Measurements from ENCODE around the gene CPNE8.
A peak's percentile ranks its signal among the peaks of the same experiment; 100 is the strongest.
"Not testable (repeated sequence)": the region's sequence is repeated elsewhere in the genome, so short reads cannot be mapped to it uniquely, and the experiment has no call there.

The CPNE8 gene

DNA sequence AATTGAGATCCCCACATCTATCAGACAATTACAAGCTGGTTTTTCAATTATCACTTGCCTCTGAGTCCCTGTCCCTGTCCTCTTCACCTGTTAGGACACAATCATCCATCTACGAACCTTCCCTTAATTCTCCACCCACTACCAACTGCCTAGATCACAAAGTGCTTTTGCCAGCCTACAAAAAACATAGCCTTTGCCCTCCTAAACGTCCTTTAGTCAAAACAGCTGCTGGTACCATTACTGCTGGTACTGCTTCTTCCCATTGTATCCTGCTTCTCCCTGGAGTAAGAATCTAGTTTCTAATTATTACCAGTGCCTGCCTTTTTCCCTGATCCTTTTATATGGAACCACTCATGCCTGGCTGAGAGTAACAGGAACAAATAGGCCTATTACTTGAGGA is 82.1 kb downstream of the CPNE8 start:
- no peak for DNase-seq

DNA sequence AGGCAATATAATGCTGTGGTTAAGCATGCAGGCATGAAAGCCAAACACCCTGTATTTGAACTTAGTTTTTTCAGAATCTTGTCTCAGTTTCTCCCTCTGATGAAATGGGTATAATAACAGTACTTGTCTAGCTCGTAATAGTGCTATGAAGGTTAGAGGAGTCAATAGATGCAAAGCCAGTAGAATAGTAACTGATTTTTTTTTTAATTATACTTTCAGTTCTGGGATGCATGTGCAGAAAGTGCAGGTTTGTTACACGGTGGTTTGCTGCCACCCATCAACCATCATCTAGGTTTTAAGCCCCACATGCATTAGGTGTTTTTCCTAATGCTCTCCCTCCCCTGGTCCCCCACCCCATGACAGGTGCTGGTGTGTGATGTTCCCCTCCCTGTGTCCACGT is 87.4 kb downstream of the CPNE8 start:
- no peak for DNase-seq

- no peak for DNase-seq
These were observed 91.5 kb downstream of the CPNE8 start for GRCh38 chr12:38813923-38814322.

- no peak for DNase-seq
These were observed 93.5 kb downstream of the CPNE8 start for GRCh38 chr12:38811814-38812356.

- peak; percentile 6 for DNase-seq
These were observed 95.6 kb downstream of the CPNE8 start for GRCh38 chr12:38809832-38810231.

GRCh38 chr12:38788106-38788505 is 117.3 kb downstream of the CPNE8 start:
- DNase-seq: no peak

DNA sequence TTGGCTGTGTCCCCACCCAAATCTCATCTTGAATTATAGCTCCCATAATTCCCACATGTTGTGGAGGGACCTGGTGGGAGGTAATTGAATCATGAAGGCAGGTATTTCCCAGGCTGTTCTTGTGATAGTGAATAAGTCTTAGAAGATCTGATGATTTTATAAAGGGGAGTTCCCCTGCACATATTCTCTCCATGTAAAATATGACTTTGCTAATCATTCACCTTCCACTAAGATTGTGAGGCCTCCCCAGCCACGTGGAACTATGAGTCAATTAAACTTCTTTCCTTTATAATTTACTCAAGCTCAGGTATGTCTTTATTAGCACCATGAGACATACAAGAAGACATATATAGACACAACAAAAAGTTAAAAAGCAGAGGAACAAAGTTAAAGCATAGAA is 120.0 kb downstream of the CPNE8 start:
- no peak for DNase-seq

DNA sequence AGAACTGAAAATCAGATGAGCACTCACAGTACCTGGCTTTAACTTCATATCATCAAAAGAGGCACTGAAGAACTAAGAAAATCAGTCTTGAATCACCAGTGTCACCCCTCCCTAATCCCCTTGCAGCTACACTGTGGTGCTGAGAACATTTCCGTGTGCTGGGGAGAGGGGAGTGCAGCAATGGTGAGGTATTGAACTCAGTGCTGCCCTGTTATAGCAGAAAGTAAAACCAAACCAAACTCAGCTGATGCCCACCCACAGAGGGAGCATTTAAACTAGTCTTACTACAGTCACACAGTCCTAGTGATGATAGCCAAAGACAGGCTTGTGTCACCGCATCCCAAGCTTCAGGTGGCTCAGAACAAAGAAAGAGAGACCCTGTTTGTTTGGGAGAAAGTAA is 122.1 kb downstream of the CPNE8 start:
- DNase-seq: no peak

DNA sequence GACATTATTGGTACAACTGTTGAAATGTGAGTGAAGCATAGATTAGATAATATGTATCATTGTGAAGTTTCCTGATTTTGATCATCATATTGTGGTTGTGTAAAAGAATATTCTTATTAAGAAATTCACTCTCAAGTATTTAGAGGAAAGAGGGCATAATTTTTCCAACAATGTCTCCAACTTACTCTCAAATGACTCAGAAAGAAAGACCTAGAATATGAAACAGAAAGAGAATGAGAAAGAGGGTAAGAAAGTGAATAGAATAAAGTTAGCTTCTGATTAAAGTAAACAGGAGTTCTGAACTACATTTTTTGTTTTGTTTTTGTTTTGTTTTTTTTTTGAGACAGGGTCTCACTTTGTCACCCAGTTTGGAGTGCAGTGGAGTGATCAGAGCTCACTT is 123.0 kb downstream of the CPNE8 start:
- DNase-seq: no peak

DNA sequence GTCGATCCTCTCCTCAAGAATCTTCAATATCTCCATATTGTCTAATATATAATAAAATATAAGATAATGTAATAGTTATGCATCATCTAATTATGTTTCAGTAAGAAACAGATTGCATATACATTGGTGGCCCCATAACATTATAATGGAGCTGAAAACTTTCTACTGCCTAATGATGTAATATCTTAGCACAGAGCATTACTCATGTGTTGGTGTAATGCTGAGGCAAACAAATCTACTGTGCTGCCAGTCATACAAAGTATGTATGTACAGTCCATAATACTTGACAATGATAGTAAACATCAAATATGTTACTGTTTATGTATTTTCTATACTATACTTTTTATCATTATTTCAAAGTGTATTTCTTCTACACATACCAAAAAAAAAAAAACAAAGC is 128.7 kb downstream of the CPNE8 start:
- DNase-seq: no peak

- peak; percentile 39 for DNase-seq
These were observed 129.9 kb downstream of the CPNE8 start for GRCh38 chr12:38775457-38775856.

GRCh38 chr12:38772437-38772836 is 133.0 kb downstream of the CPNE8 start:
- no peak for DNase-seq

DNA sequence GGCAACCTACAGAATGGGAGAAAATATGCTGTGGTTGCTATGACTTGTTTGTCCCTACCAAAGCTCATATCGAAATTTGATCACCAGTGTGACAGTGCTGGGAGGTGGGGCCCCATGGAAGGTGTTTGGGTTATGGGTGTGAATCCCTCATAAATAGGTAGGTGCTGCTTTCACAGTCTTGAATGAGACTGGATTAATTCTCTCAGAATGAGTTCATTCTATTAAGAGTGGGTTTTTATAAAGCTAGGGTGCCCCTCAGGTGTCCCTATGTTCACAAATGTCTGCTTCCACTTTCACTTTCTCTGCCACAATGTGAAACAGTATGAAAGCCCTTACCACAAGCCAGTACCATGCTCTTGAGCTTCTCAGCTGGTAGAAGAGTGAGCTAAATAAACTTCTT is 133.5 kb downstream of the CPNE8 start:
- peak; percentile 55 for DNase-seq

GRCh38 chr12:38761636-38762342 is 143.6 kb downstream of the CPNE8 start:
- DNase-seq: no peak

- no peak for DNase-seq
These were observed 144.3 kb downstream of the CPNE8 start for GRCh38 chr12:38761111-38761510.

- no peak for DNase-seq
These were observed 145.8 kb downstream of the CPNE8 start for GRCh38 chr12:38759621-38760020.

- no peak for DNase-seq
These were observed 158.6 kb downstream of the CPNE8 start for GRCh38 chr12:38746744-38747143.

DNA sequence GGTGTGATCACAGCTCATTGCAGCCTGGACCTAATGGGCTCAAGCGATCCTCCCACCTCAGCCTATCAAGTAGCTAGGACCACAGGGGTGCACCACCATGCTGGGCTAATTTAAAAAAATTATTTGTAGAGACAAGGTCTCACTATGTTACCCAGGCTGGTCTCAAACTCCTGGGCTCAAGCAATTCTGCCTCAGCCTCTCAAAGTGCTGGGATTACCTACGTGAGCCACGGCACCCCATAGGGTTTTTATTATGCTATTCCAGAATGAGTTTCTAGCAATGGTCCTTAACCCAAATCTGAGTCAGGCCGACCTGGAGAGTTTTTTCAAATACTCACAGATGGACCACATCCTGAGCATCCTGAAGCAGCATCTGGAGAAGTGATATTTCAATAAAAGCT is 159.8 kb downstream of the CPNE8 start:
- DNase-seq: no peak

GRCh38 chr12:38744041-38744440 is 161.3 kb downstream of the CPNE8 start:
- DNase-seq: no peak

- not testable (repeated sequence) for DNase-seq
These were observed 162.9 kb downstream of the CPNE8 start for GRCh38 chr12:38742496-38742895.

DNA sequence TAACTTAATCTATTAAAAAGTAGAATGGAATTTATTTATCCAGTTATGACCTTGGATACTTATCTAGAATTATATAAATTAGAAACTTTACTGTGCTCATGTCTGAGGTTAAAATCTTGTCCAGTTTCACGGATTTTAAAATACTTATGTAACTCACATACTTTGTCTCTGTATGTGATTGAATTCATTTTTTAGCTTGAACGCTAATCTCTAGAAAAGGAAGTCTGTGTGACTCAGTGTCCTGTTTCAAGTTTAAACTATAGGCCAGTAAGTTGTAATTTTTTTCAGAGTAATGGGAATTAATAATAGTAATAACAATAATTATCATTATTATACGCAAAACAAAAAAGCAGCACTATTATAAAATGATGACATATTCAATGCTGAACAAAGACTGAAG is 168.6 kb downstream of the CPNE8 start:
- DNase-seq: no peak

GRCh38 chr12:38732761-38733160 is 172.6 kb downstream of the CPNE8 start:
- no peak for DNase-seq

DNA sequence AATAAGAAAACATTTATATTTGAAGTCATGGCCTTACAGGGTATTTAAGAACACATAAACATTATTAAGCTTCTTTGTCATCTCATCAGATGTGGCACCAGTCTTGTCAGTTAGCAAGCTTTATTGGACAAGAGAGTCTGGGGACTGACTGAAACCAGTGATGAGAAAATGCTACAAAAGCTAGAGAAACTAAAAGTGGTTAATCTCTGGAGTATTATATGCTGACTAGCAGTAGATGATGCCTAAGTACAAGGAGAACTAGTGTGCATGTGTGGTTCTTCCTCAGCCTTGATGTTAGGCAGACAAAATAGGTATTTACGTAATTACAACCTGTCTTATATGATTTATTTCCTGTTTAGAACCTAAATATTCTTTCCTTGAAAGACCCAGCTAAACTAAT is 176.5 kb downstream of the CPNE8 start:
- no peak for DNase-seq

GRCh38 chr12:38721611-38722252 is 183.7 kb downstream of the CPNE8 start:
- no peak for DNase-seq

DNA sequence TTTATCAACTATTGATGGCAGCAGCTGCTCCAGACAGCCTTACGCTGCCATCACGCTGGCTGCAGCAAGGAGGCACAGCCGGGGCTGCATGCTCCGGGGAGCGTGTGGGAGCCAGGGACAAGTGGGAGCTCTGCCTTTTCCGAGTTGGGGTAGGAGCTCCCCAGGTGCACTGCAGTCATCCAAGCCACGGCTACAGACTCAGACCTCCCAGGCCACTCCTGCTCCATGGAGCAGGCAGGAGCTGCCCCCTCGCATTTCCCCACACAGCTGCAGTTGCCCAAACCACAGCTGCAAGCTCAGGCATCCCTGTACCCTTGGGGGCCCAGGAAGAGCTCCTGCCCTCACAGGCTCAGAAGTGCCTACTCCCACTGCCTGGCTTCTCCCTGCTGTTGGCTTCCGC is 184.7 kb downstream of the CPNE8 start:
- no peak for DNase-seq

Data from activated CD4-positive, alpha-beta T cell treated with anti-CD3 and anti-CD28 coated beads, Interleukin-2, amount 50 U/mL, for 16 hours (primary cell).